HFF-Myc (cell line): ENCODE measurements around the gene MAP3K6.

Experiments
- DNase-seq: peaks from one replicate; pipeline ENCODE4 v3.0.0-alpha.2; 2011; ENCODE audit warnings: low read depth; ENCODE audit errors: extremely low read depth
- H3K4me3 ChIP-seq: replicated peaks from 2 replicates; pipeline ENCODE4 v1.5.1; 2011; ENCODE audit warnings: low read depth, mild to moderate bottlenecking, control low read depth, low read length
- TF ChIP-seq, protein P1 (sequence below): IDR thresholded peaks from 2 replicates; pipeline ENCODE4 v1.5.1; 2012; ENCODE audit warnings: mild to moderate bottlenecking, low read depth, low read length, control low read depth; ENCODE audit errors: missing control alignments

The MAP3K6 gene

DNA sequence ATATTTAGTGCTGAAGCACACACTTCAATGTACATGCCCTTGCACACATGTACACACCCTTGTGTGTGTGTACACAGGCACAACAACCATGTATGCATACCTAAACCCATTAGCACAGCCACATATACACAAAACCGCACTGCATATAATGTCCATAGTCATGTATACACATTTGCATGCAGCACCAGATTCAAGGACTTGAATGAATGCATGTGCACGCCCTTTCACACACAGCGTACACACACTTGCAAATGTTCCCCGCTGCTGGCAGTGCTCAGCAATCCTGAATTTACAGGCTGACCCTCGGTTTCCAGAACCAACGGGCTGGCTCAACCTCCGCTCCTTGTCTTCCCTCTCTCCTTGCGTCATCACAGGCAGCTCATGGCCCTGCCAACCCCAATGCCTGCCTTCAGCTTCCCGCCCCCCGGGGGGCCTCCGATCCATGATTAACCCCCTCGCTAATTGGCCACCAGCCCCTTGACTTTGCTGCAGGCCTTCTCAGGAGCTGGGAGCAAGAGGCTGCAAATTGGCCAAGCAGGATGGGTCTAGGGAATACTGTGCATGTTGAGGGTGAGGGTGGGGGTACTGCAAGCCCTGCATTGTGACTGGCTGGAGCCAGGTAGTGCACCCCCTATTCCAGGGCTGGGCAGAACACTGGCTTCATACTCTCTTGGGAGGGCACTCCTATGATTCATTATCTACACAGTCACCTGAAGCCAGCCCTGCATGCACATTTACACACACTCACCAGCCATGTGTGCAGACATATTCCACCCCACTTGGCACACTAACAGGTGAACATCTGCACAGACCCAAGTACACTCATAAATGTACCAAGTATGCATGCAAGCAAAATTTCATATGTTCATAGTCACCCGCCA lies 33.6 kb upstream of the MAP3K6 start:
- TF ChIP-seq, protein P1, sequence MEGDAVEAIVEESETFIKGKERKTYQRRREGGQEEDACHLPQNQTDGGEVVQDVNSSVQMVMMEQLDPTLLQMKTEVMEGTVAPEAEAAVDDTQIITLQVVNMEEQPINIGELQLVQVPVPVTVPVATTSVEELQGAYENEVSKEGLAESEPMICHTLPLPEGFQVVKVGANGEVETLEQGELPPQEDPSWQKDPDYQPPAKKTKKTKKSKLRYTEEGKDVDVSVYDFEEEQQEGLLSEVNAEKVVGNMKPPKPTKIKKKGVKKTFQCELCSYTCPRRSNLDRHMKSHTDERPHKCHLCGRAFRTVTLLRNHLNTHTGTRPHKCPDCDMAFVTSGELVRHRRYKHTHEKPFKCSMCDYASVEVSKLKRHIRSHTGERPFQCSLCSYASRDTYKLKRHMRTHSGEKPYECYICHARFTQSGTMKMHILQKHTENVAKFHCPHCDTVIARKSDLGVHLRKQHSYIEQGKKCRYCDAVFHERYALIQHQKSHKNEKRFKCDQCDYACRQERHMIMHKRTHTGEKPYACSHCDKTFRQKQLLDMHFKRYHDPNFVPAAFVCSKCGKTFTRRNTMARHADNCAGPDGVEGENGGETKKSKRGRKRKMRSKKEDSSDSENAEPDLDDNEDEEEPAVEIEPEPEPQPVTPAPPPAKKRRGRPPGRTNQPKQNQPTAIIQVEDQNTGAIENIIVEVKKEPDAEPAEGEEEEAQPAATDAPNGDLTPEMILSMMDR: no peak
- DNase-seq: no peak
- no peak overlapping the region for H3K4me3 ChIP-seq

DNA sequence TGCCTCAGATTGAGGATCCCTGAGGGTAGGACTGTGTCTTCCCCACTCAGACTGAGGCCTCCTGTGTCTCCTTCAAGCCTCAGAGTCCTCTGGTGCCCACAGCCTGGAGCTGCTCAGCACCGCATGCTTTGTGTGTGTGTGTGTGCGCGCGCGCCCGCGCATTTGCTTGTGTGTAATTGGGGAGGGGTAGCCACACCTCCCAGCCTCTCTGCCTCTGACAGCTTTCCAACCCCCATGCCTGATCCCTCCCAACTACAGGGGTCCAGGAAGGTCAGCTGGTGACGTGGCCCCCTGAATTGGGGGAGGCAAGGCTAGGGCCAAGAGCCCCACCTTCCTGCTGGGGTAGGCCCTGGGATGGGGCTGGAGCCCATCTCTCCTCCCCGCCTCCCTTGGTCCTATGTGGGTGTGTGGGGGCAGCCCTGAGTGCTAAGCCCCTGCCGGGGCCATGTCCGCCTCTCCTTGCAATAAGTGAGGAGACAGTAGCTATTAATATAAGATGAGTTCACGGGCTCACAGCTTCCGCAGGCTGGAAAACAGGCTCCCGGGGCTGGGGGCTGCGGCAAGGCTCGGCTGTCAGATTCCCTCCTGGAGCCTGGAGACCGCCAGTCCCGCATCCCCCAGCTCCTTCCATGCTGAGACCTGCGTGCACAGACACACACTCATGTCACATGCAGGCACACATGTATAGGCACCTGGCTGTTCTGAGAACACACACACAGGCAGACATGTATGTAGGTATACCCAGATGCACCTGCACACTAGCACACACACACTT lies 32.7 kb upstream of the MAP3K6 start:
- DNase-seq: no peak
- H3K4me3 ChIP-seq: no peak overlapping the region
- TF ChIP-seq, protein P1: no peak

DNA sequence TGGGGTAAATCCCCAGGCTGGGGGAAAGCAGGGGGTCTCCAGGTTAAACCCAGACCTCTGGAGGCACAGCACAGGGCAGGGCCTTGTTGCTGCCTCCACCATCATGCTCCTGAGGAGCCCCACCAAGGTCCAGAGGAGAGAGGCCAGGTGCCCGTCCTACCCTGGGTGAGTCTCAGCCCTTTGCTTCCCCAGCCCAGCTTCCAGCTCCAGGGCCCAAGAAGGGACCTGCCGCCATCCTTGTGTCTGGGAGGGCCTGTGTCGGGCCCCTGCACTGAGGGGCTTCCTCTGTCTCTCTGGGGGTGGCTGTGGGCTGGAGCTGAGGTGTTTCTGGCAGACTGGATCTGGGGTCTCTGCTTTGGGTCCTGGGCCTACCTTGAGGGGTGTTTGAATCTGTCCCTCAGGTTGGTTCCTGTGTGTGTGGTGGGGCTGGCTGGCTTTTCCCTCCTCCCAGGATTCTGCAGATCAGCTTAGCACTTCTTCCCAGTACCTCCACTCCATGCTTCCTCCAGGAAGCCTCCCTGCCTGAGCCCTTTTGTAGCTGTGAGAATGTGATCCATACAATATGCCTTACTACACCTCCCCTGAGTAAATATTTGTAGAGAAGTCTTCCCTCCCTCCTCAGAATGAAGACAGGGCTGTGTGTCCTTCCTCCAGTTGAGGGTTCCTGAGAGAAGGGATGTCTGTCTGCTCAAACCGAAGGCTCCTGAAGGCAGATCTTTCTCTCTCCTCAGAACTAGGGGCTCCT lies 31.8 kb upstream of the MAP3K6 start:
- no peak for DNase-seq
- H3K4me3 ChIP-seq: no peak overlapping the region
- TF ChIP-seq, protein P1: no peak

DNA sequence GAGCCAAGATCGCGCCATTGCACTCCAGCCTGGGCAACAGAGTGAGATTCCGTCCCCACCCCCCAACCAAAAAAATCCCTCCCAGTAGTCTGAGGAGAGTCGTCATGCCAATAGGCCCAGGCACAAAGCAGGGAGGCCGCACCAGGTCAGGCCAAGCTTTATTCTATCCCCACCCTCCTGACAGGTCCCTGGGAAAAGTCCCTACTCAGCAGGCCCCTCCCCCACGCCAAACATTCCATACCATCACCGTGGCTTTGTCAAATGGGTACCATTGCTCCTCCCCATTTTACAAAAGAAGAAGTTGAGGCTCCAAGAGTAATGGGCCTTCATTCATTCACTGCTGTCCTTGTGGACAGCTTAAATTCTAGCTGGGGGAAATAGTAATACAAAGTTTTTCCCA lies 31.0 kb upstream of the MAP3K6 start:
- DNase-seq: no peak
- no peak overlapping the region for H3K4me3 ChIP-seq
- TF ChIP-seq, protein P1: no peak

DNA sequence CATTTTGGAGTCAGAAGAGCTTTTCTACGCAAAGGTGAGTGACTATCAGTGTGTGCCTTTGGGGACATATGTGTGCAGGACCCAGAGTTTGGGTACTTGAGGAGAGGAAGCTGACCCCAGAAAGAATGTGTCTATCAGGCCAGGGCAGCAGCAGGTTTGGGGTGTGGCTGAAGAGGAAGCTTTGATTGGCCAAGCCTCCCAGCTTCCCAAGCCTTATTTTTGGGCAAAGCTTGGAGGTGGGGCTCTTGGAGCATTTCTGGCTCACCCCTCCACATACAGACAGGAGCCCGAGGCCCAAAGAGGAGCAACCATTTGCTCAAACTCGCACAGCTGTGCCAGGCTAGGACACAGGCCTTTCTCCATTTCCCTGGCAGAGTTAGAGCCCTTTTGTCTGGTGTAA lies 30.3 kb upstream of the MAP3K6 start:
- no peak overlapping the region for H3K4me3 ChIP-seq
- TF ChIP-seq, protein P1: no peak
- no peak for DNase-seq

DNA sequence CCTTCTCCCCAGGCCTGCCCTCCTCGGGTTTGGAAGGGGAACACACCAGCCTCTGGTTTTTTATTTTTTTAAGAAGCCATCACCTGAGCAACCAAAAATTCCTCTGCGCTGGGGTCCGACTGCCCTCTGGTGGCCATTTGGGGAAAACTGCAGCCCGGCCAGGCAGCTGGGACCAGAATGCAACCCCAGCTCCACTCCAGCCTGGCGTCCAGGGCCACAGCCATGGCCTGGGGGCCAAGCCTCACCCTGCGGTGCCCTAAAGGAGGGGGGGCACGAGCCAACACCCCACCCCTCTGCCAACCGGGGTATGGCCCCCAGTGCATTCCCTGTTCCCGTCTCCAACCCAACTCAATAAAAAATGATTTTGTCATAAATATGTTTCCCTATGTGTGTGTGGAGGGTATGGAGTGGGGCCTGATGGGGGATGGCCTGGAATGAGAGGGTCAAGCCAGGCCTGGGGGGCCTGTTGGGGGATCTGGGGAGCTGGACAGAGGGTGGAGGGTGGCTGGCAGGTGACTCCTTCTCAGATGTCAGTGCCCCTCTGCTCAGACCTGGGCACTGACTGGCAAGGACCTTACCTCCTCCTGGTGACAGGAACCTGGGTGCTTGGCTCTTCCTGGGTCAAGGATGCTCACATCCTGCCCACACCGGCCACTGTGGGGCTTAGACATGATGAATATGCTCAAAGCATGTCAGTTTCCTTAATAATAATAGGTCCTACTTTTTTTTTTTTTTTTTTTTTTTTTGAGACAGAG lies 28.9 kb upstream of the MAP3K6 start:
- peak; percentile 52 for DNase-seq
- H3K4me3 ChIP-seq: no peak overlapping the region
- TF ChIP-seq, protein P1: peak; percentile 94
